Activated CD4-positive, alpha-beta T cell treated with anti-CD3 and anti-CD28 coated beads for 36 hours (primary cell): Measurements from ENCODE around the gene CCNJL. TPM values are rescaled to one million over a fixed set of nuclear protein-coding genes. Genes with fewer than 3 reads are reported as not detected.
"Not testable (repeated sequence)": the region's sequence is repeated elsewhere in the genome, so short reads cannot be mapped to it uniquely, and the experiment has no call there.

ENCODE experiments used
- ATAC-seq: fragments of 200-7000 bp; cut with Tn5 transposase; one replicate; pipeline ENCODE4 v1.10.0; 2021; ENCODE audit warnings: mild to moderate bottlenecking, moderate library complexity
- CTCF ChIA-PET: fragments of 350-600 bp; sonication (Branson Sonifier 250); formaldehyde crosslinking; loops from one replicate; lab custom pipeline; 2021; ENCODE audit warnings: antibody characterized with exemption; lab: Charles Lee
- POLR2A ChIA-PET: fragments of 350-600 bp; sonication (Branson Sonifier 250); formaldehyde crosslinking; loops from one replicate; lab custom pipeline; 2021; ENCODE audit warnings: antibody characterized with exemption, inconsistent platforms; lab: Charles Lee
- DNase-seq: peaks from one replicate; pipeline ENCODE4 v3.0.0-alpha.2; 2020
- H3K27ac Mint-ChIP-seq: one replicate; pipeline ENCODE4 v1.8.0; 2021; ENCODE audit warnings: mixed read lengths
- H3K27me3 Mint-ChIP-seq: one replicate; pipeline ENCODE4 v1.8.0; 2021; ENCODE audit warnings: mixed read lengths
- H3K36me3 Mint-ChIP-seq: one replicate; pipeline ENCODE4 v1.8.0; 2021; ENCODE audit warnings: low read depth, mixed read lengths
- H3K4me1 Mint-ChIP-seq: one replicate; pipeline ENCODE4 v1.8.0; 2021; ENCODE audit warnings: mixed read lengths
- H3K4me3 Mint-ChIP-seq: one replicate; pipeline ENCODE4 v1.8.0; 2021; ENCODE audit warnings: mild to moderate bottlenecking, moderate library complexity, mixed read lengths
- H3K9me3 Mint-ChIP-seq: one replicate; pipeline ENCODE4 v1.8.0; 2021; ENCODE audit warnings: low read depth, mixed read lengths
- intact Hi-C, 2 experiments: fragments of 100-400 bp; cut with DNase I in 1 of 2; cut with micrococcal nuclease in 1 of 2; formaldehyde crosslinking; loops; one replicate each; pipeline versions ENCODE4 v1.14.2 to v1.15.1; 2022 to 2024; cut with DNase I, micrococcal nuclease
- total RNA-seq, 2 experiments: library from RNA; stranded (reverse); gene quantifications; one replicate each; pipeline ENCODE4 v1.2.3, GENCODE V29; 2021

Gene CCNJL
- total RNA-seq, 2 experiments from 2014 or later = not detected

DNA sequence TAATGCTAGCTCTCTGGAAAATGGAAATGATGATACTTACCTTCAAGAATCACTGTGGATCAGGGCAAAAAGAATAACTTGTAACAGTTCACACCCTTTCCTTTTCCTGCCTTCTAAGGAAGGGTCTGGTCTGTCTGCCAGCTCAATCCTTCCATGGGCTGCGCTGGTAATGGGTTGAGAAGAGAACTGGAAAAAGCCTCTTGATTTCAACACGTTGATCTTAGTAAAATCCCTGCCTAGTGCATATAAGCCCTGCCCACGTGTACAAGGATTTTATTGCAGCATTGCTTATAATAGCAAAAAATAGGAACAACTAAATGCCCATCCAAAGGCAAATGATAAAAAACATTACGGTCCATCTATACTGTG, 37.6 kb upstream of the CCNJL start:
- intact Hi-C loops = loop anchor here in 1 of 2 experiments (5.0 to 10.0 kb wide), 2 partner anchors 268 to 1065 kb away; no protein-coding TSS in a partner anchor
- H3K4me3 Mint-ChIP-seq = no peak overlapping the region
- H3K27me3 Mint-ChIP-seq = no peaks in the 10 kb centered on the region
- no peaks in the 10 kb centered on the region for H3K4me1 Mint-ChIP-seq
- no peak overlapping the region for H3K27ac Mint-ChIP-seq
- H3K9me3 Mint-ChIP-seq = no peaks in the 10 kb centered on the region
- CTCF ChIA-PET = interaction anchor here (0.6 to 1.9 kb wide), 2 partner anchors 151 to 1062 kb away, joined by 3 to 7 read pairs; no protein-coding TSS in a partner anchor
- H3K36me3 Mint-ChIP-seq = no peaks in the 10 kb centered on the region
- ATAC-seq = no peak
- POLR2A ChIA-PET = no interaction called here
- DNase-seq = no peak

GRCh38 chr5:160349249-160349934, 37.0 kb upstream of the CCNJL start:
- ATAC-seq = no peak
- POLR2A ChIA-PET = no interaction called here

GRCh38 chr5:160348080-160348479, 35.7 kb upstream of the CCNJL start:
- ChIA-PET CTCF (interaction anchor here (0.6 to 1.1 kb wide), 3 partner anchors 22 to 264 kb away, joined by 3 read pairs; partner anchors contain the start of gene C1QTNF2), POLR2A (no interaction called here)
- intact Hi-C loops = loop anchor here in 1 of 2 experiments (5.0 to 10.0 kb wide), 2 partner anchors 266 to 1063 kb away; no protein-coding TSS in a partner anchor
- H3K36me3 Mint-ChIP-seq = no peaks in the 10 kb centered on the region
- no peak overlapping the region for H3K4me3 Mint-ChIP-seq
- no peak for ATAC-seq
- H3K27ac Mint-ChIP-seq = no peak overlapping the region
- no peak for DNase-seq
- no peaks in the 10 kb centered on the region for H3K9me3 Mint-ChIP-seq
- H3K4me1 Mint-ChIP-seq = no peaks in the 10 kb centered on the region
- H3K27me3 Mint-ChIP-seq = no peaks in the 10 kb centered on the region

More at GRCh38 chr5:160349249-160349934, 37.0 kb upstream of the CCNJL start:
- H3K4me1 Mint-ChIP-seq = no peaks in the 10 kb centered on the region
- no peaks in the 10 kb centered on the region for H3K27me3 Mint-ChIP-seq
- H3K36me3 Mint-ChIP-seq = no peaks in the 10 kb centered on the region
- no peak overlapping the region for H3K27ac Mint-ChIP-seq
- intact Hi-C loops = loop anchor here in 1 of 2 experiments (5.0 to 10.0 kb wide), 2 partner anchors 267 to 1065 kb away; no protein-coding TSS in a partner anchor
- no peaks in the 10 kb centered on the region for H3K9me3 Mint-ChIP-seq
- DNase-seq = no peak
- H3K4me3 Mint-ChIP-seq = no peak overlapping the region
- CTCF ChIA-PET = interaction anchor here (0.6 to 1.9 kb wide), 2 partner anchors 151 to 1061 kb away, joined by 3 to 7 read pairs; no protein-coding TSS in a partner anchor

GRCh38 chr5:160347448-160347847, 35.1 kb upstream of the CCNJL start:
- intact Hi-C loops = loop anchor here in 1 of 2 experiments (5.0 to 10.0 kb wide), 2 partner anchors 265 to 1063 kb away; no protein-coding TSS in a partner anchor
- no peaks in the 10 kb centered on the region for H3K27me3 Mint-ChIP-seq
- ChIA-PET POLR2A (no interaction called here), CTCF (interaction anchor here (0.8 kb wide), 1 partner anchor 263 kb away, joined by 3 read pairs; no protein-coding TSS in a partner anchor)
- H3K4me1 Mint-ChIP-seq = no peaks in the 10 kb centered on the region
- H3K9me3 Mint-ChIP-seq = no peaks in the 10 kb centered on the region
- no peak overlapping the region for H3K27ac Mint-ChIP-seq
- no peaks in the 10 kb centered on the region for H3K36me3 Mint-ChIP-seq
- H3K4me3 Mint-ChIP-seq = no peak overlapping the region
- DNase-seq (no peak), ATAC-seq (no peak)

- H3K27ac Mint-ChIP-seq = no peak overlapping the region
- intact Hi-C loops = loop anchor here in 1 of 2 experiments (10.0 kb wide), 1 partner anchor 1058 kb away; no protein-coding TSS in a partner anchor
- no peak for DNase-seq
- no peaks in the 10 kb centered on the region for H3K4me1 Mint-ChIP-seq
- ATAC-seq = no peak
- no peaks in the 10 kb centered on the region for H3K9me3 Mint-ChIP-seq
- H3K27me3 Mint-ChIP-seq = no peaks in the 10 kb centered on the region
- no peak overlapping the region for H3K4me3 Mint-ChIP-seq
- POLR2A ChIA-PET = no interaction called here
- H3K36me3 Mint-ChIP-seq = no peaks in the 10 kb centered on the region
- CTCF ChIA-PET = interaction anchor here (0.6 to 4.7 kb wide), 5 partner anchors 10 to 320 kb away, joined by 4 to 56 read pairs (median 4); no protein-coding TSS in a partner anchor
Measured at GRCh38 chr5:160342413-160342941, 30.1 kb upstream of the CCNJL start.

- ATAC-seq (no peak), DNase-seq (no peak)
- no peaks in the 10 kb centered on the region for H3K27me3 Mint-ChIP-seq
- H3K27ac Mint-ChIP-seq = no peak overlapping the region
- intact Hi-C loops = loop anchor here in 1 of 2 experiments (10.0 kb wide), 1 partner anchor 1057 kb away; no protein-coding TSS in a partner anchor
- H3K4me3 Mint-ChIP-seq = no peak overlapping the region
- H3K36me3 Mint-ChIP-seq = no peaks in the 10 kb centered on the region
- ChIA-PET CTCF (no interaction called here), POLR2A (no interaction called here)
- no peaks in the 10 kb centered on the region for H3K4me1 Mint-ChIP-seq
- H3K9me3 Mint-ChIP-seq = no peaks in the 10 kb centered on the region
Measured at GRCh38 chr5:160341309-160341870, 29.0 kb upstream of the CCNJL start.

DNA sequence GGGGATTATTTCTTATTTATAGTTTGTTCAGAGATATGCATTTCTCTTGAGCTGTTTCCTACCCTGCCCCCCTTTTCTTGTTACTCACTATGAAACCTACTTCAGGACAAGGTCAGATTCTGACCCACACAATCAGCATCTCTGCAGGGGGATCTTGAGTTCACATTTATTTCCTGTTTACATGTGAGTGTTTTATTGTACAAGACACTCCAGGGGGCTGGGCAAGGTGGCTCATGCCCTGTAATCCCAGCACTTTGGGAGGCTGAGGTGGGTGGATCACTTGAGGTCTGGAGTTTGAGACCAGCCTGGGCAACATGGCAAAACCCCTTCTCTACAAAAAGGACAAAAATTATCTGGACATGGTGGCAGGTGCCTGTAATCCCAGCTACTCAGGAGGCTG, 28.1 kb upstream of the CCNJL start:
- H3K27ac Mint-ChIP-seq, H3K4me3 Mint-ChIP-seq, CTCF ChIA-PET, ATAC-seq, H3K4me1 Mint-ChIP-seq, H3K36me3 Mint-ChIP-seq, H3K9me3 Mint-ChIP-seq, DNase-seq, H3K27me3 Mint-ChIP-seq, POLR2A ChIA-PET: not testable (repeated sequence)
- intact Hi-C loops = loop anchor here in 1 of 2 experiments (10.0 kb wide), 1 partner anchor 1056 kb away; no protein-coding TSS in a partner anchor

- ChIA-PET POLR2A (no interaction called here), CTCF (no interaction called here)
- H3K27ac Mint-ChIP-seq = no peak overlapping the region
- intact Hi-C loops = loop anchor here in 1 of 2 experiments (10.0 kb wide), 1 partner anchor 1055 kb away; no protein-coding TSS in a partner anchor
- H3K9me3 Mint-ChIP-seq = no peaks in the 10 kb centered on the region
- ATAC-seq = peak; percentile 53
- no peak overlapping the region for H3K4me3 Mint-ChIP-seq
- no peaks in the 10 kb centered on the region for H3K36me3 Mint-ChIP-seq
- no peak for DNase-seq
- no peaks in the 10 kb centered on the region for H3K27me3 Mint-ChIP-seq
- no peaks in the 10 kb centered on the region for H3K4me1 Mint-ChIP-seq
Measured at GRCh38 chr5:160339406-160340130, 27.2 kb upstream of the CCNJL start.

DNA sequence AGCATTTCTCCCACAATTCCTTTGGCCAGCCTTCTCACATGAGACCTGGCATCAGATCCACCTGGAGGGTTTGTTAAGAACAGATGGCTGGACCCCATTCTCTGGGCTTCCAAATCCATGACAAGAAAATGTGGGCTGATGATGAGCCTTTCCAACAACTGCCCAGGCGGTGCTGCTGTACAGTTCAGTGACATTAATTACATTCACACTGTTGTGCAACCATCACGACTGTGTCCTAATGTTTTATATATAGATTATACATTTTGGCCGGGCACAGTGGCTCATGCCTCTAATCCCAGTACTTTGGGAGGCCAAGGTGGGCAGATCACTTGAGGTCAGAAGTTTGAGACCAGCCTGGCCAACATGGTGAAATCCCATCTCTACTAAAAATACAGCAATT, 22.4 kb upstream of the CCNJL start:
- H3K4me1 Mint-ChIP-seq, intact Hi-C loops, CTCF ChIA-PET, POLR2A ChIA-PET, H3K4me3 Mint-ChIP-seq, H3K27me3 Mint-ChIP-seq, DNase-seq, H3K36me3 Mint-ChIP-seq, ATAC-seq, H3K27ac Mint-ChIP-seq, H3K9me3 Mint-ChIP-seq: not testable (repeated sequence)

DNA sequence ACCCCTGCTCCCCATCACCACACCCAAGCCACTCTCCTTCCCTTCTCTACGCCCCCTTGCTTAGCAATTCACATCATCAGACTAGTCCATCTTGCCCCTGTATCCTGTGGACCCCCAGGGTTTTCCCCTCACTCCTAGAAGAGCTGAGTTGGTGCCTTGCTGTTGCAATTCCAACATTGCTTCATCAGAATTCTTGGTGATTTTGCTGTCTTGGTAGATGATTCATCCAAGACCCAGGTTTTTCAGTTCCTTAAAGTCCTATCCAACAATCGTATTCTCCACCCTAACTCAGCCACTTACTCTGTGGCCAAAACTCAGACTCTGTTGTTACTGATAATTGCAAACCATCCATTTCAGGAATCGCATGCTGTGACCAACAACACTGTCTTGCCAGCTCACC, 21.4 kb upstream of the CCNJL start:
- H3K36me3 Mint-ChIP-seq = no peaks in the 10 kb centered on the region
- H3K27ac Mint-ChIP-seq = no peak overlapping the region
- POLR2A ChIA-PET = no interaction called here
- CTCF ChIA-PET = no interaction called here
- ATAC-seq (no peak), DNase-seq (no peak)
- intact Hi-C loops = no loop called here
- H3K9me3 Mint-ChIP-seq = no peaks in the 10 kb centered on the region
- peaks cover 3% of the 10 kb centered on the region for H3K27me3 Mint-ChIP-seq
- peaks cover 7% of the 10 kb centered on the region for H3K4me1 Mint-ChIP-seq
- no peak overlapping the region for H3K4me3 Mint-ChIP-seq

DNA sequence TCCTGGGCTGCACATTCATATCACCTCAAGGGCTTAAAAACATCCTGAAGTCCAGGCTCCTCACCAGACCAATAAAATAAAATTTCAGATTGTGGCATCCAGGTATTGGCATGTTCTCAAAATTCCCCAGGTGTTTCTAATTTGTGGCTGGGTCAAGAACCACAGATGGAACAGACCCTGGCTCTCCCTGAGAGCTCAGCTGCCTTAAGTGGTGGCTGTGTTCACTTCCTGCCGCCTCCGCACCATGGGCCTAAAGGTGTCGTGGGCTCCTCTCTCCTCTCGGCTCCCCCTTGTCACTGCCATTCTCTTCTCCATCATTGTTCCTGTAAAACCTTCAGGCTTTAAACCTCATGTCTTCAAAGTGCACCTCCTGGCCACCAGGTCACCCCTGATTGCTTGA, 17.8 kb upstream of the CCNJL start:
- H3K4me1 Mint-ChIP-seq = peaks cover 7% of the 10 kb centered on the region
- intact Hi-C loops = no loop called here
- no peaks in the 10 kb centered on the region for H3K36me3 Mint-ChIP-seq
- ChIA-PET POLR2A (no interaction called here), CTCF (no interaction called here)
- DNase-seq (peak; percentile 25), ATAC-seq (peak; percentile 51)
- H3K27ac Mint-ChIP-seq = peak overlapping the region; percentile 55
- H3K27me3 Mint-ChIP-seq = peaks cover 3% of the 10 kb centered on the region
- H3K4me3 Mint-ChIP-seq = no peak overlapping the region
- H3K9me3 Mint-ChIP-seq = no peaks in the 10 kb centered on the region
